Activated naive CD8-positive, alpha-beta T cell treated with anti-CD3 and anti-CD28 coated beads, Interleukin-2, amount 50 U/mL, for 24 hours (primary cell): Measurements from ENCODE around the gene SMG7.

Experiments
- ATAC-seq: fragments of 150-1000 bp; cut with Tn5 transposase; one replicate; pipeline ENCODE4 v1.10.0; 2021
- DNase-seq: peaks from one replicate; pipeline ENCODE4 v3.0.0; 2021
- H3K27ac Mint-ChIP-seq: one replicate; pipeline ENCODE4 v1.8.0; 2021; ENCODE audit warnings: mild to moderate bottlenecking, mixed read lengths
- H3K27me3 Mint-ChIP-seq: one replicate; pipeline ENCODE4 v1.8.0; 2021; ENCODE audit warnings: mixed read lengths
- H3K36me3 Mint-ChIP-seq: one replicate; pipeline ENCODE4 v1.8.0; 2021; ENCODE audit warnings: low read depth, mixed read lengths
- H3K4me1 Mint-ChIP-seq: one replicate; pipeline ENCODE4 v1.8.0; 2021; ENCODE audit warnings: mixed read lengths
- H3K4me3 Mint-ChIP-seq: one replicate; pipeline ENCODE4 v1.8.0; 2021; ENCODE audit warnings: mild to moderate bottlenecking, moderate library complexity, mixed read lengths
- H3K9me3 Mint-ChIP-seq: one replicate; pipeline ENCODE4 v1.8.0; 2021; ENCODE audit warnings: mixed read lengths

The SMG7 gene

DNA sequence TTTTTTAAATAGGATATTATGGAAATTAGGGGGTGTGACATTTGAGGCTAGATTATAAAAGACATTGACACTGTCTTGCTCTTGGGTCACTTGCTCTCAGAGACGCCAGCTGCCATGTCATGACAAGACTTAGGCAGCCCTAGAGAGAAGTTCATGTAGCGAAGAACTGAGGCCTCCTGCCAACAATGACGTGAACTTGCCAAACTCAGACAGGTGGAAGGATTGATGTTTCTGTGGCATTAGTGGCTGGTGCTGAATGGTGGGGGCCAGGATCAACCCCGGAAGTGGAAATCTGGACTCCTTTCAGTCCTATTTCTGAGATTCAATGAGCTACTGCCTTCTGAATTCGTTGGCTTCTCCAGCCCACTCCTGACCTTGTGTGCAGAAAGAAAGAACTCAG is 103.3 kb downstream of the SMG7 start:
- Mint-ChIP-seq H3K27me3 (no peaks in the 10 kb centered on the region), H3K4me3 (no peak overlapping the region), H3K27ac (no peak overlapping the region), H3K36me3 (no peaks in the 10 kb centered on the region), H3K4me1 (peaks cover 11% of the 10 kb centered on the region), H3K9me3 (no peaks in the 10 kb centered on the region)
- ATAC-seq (no peak), DNase-seq (no peak)

DNA sequence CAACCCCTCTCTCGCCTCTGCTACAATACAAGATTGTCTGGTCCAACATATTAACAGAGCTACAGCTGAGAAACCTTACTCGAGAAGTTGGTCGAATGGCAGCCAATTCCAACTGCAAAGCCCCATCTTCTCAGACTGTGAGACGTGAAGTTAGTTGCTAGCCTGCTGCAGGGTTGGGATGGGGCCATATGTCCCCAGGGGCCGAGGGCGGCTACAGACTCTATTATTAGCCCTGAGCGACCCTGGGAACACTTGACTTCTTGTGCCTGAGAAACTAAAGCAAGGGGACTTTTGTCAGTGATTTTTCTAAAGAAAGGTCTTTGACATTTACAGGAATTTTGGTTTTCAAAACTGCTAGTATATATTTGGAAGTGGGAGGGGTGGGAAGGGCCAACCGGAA is 104.2 kb downstream of the SMG7 start:
- no peak for ATAC-seq
- Mint-ChIP-seq H3K9me3 (no peaks in the 10 kb centered on the region), H3K4me1 (peaks cover 11% of the 10 kb centered on the region), H3K27me3 (no peaks in the 10 kb centered on the region), H3K4me3 (no peak overlapping the region), H3K36me3 (no peaks in the 10 kb centered on the region), H3K27ac (no peak overlapping the region)
- DNase-seq = no peak

DNA sequence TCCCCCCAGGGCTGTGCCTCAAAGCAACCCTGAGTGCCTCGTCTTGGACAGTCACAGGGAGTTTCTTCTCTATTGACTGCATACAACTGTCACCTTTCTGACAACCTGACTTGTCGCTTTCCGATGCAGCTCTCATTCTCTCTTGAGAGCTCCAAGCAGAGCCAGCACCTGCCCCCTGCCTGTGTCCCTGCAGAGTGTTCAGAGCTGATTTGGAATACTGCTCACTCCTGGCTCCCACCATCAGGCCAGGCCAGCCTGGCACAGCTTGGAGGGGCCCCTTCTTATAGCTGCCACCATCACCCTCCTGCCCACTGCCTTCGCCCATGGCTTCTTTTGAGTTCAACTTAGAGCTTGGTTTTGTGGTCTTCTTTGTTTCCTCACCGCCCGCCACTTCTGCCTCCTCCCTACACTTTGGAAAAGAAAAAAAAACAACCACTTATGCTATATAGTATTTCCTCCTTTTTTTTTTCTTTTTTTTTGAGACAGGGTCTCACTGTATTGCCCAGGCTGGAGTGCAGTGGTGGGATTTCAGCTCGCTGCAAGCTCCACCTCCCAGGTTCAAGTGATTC is 105.7 kb downstream of the SMG7 start:
- no peaks in the 10 kb centered on the region for H3K36me3 Mint-ChIP-seq
- peaks cover 12% of the 10 kb centered on the region for H3K4me1 Mint-ChIP-seq
- H3K9me3 Mint-ChIP-seq = no peaks in the 10 kb centered on the region
- DNase-seq = no peak
- no peak overlapping the region for H3K4me3 Mint-ChIP-seq
- H3K27ac Mint-ChIP-seq = no peak overlapping the region
- no peak for ATAC-seq
- no peaks in the 10 kb centered on the region for H3K27me3 Mint-ChIP-seq

- Mint-ChIP-seq H3K4me3 (no peak overlapping the region), H3K9me3 (no peaks in the 10 kb centered on the region), H3K27ac (no peak overlapping the region), H3K36me3 (no peaks in the 10 kb centered on the region), H3K4me1 (peaks cover 12% of the 10 kb centered on the region), H3K27me3 (no peaks in the 10 kb centered on the region)
- DNase-seq = no peak
- no peak for ATAC-seq
Measured at GRCh38 chr1:183578856-183579255, 106.6 kb downstream of the SMG7 start.

- no peaks in the 10 kb centered on the region for H3K9me3 Mint-ChIP-seq
- no peaks in the 10 kb centered on the region for H3K36me3 Mint-ChIP-seq
- ATAC-seq (peak; percentile 39), DNase-seq (no peak)
- no peak overlapping the region for H3K27ac Mint-ChIP-seq
- H3K4me1 Mint-ChIP-seq = peaks cover 16% of the 10 kb centered on the region
- H3K27me3 Mint-ChIP-seq = no peaks in the 10 kb centered on the region
- no peak overlapping the region for H3K4me3 Mint-ChIP-seq
Measured at GRCh38 chr1:183580281-183580682, 108.0 kb downstream of the SMG7 start.

DNA sequence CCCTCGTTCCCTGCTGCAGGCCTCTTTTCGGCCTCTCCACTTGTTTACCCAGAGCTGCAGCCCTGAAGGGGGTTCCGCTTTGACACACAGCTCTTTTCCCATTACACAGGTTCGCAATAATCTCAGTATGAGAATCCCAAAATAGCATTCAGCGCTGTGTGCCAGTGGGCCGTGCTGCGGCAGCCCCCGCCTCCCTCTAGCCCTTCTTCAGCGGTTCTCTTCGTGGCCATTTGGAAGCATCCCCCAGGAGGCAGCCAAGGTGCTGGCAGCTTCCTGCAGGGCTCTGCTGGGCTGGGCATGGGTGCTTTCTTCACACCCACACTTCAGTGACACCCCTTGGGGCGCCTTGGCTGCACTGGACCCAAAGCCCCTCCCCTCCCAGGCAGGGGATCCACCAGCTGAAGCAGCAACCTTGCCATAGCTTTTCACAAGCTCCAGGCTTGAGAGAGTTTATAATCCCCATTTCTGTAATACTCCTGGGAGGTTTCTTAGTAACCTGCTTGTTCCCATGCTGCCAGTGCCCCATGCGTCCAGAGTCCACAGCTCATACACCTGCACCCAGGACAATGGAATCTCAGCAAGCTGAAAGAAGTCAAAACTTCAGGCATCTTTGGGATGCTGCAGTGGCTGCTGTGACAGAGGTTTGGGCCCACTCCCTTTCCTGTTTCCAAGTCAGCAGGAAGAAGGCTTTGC is 109.9 kb downstream of the SMG7 start:
- ATAC-seq (no peak), DNase-seq (no peak)
- H3K36me3 Mint-ChIP-seq = no peaks in the 10 kb centered on the region
- H3K4me3 Mint-ChIP-seq = no peak overlapping the region
- H3K27me3 Mint-ChIP-seq = no peaks in the 10 kb centered on the region
- no peak overlapping the region for H3K27ac Mint-ChIP-seq
- no peaks in the 10 kb centered on the region for H3K9me3 Mint-ChIP-seq
- H3K4me1 Mint-ChIP-seq = peaks cover 16% of the 10 kb centered on the region

GRCh38 chr1:183583466-183583865 is 111.2 kb downstream of the SMG7 start:
- H3K36me3 Mint-ChIP-seq = no peaks in the 10 kb centered on the region
- ATAC-seq = no peak
- no peak for DNase-seq
- H3K27ac Mint-ChIP-seq = no peak overlapping the region
- no peaks in the 10 kb centered on the region for H3K9me3 Mint-ChIP-seq
- no peak overlapping the region for H3K4me3 Mint-ChIP-seq
- H3K4me1 Mint-ChIP-seq = peaks cover 13% of the 10 kb centered on the region
- no peaks in the 10 kb centered on the region for H3K27me3 Mint-ChIP-seq

DNA sequence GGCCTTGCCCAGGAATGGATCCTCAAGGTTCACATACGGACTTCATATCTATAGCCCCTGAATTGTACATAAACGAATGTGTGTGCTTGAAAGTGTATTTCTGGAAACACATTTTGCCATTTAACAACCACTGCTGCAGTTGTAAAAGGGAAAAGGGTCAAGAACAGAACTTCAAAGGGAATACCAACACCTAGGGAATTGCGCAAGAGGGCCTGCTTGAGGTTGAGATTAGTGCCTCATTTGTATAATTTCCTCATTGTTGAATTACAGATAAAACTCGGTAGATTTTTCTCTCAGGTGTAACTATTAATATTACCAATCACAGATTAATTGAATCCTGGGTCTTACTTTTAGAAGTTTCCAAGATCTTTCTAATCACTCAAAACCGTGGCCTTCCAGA is 111.8 kb downstream of the SMG7 start:
- no peak for ATAC-seq
- H3K9me3 Mint-ChIP-seq = no peaks in the 10 kb centered on the region
- no peaks in the 10 kb centered on the region for H3K27me3 Mint-ChIP-seq
- H3K4me1 Mint-ChIP-seq = peaks cover 17% of the 10 kb centered on the region
- no peak for DNase-seq
- H3K36me3 Mint-ChIP-seq = no peaks in the 10 kb centered on the region
- no peak overlapping the region for H3K4me3 Mint-ChIP-seq
- no peak overlapping the region for H3K27ac Mint-ChIP-seq

DNA sequence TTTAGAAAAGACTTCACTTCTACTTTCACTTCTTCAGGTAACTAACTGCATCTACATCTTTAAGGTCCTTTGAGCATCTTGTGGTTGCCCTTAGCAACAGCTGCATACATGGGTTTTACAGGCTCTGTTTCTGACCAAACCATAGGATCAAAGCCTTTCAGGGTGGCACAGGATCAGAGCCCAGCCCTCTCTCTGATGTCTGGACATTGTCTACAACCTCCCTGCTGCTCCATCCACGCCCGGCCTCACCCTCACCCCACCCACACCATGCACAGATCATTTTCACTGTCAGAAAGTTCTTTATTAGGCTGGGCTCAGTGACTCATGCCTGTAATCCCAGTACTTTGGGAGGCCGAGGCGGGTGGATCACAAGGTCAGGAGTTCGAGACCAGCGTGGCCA is 112.7 kb downstream of the SMG7 start:
- DNase-seq (no peak), ATAC-seq (no peak)
- Mint-ChIP-seq H3K36me3 (no peaks in the 10 kb centered on the region), H3K4me3 (no peak overlapping the region), H3K27ac (no peak overlapping the region), H3K4me1 (peaks cover 21% of the 10 kb centered on the region), H3K27me3 (no peaks in the 10 kb centered on the region), H3K9me3 (no peaks in the 10 kb centered on the region)

GRCh38 chr1:183586455-183586854 is 114.2 kb downstream of the SMG7 start:
- Mint-ChIP-seq H3K27ac (no peak overlapping the region), H3K27me3 (no peaks in the 10 kb centered on the region), H3K4me1 (peaks cover 28% of the 10 kb centered on the region), H3K36me3 (no peaks in the 10 kb centered on the region), H3K4me3 (no peak overlapping the region), H3K9me3 (no peaks in the 10 kb centered on the region)
- DNase-seq (no peak), ATAC-seq (no peak)

GRCh38 chr1:183586926-183587325 is 114.6 kb downstream of the SMG7 start:
- H3K9me3 Mint-ChIP-seq = no peaks in the 10 kb centered on the region
- ATAC-seq (no peak), DNase-seq (no peak)
- H3K4me1 Mint-ChIP-seq = peaks cover 31% of the 10 kb centered on the region
- no peaks in the 10 kb centered on the region for H3K27me3 Mint-ChIP-seq
- H3K36me3 Mint-ChIP-seq = no peaks in the 10 kb centered on the region
- no peak overlapping the region for H3K27ac Mint-ChIP-seq
- no peak overlapping the region for H3K4me3 Mint-ChIP-seq

GRCh38 chr1:183588827-183589226 is 116.5 kb downstream of the SMG7 start:
- H3K4me3 Mint-ChIP-seq = no peak overlapping the region
- H3K9me3 Mint-ChIP-seq = no peaks in the 10 kb centered on the region
- H3K4me1 Mint-ChIP-seq = peaks cover 47% of the 10 kb centered on the region
- no peak for ATAC-seq
- H3K36me3 Mint-ChIP-seq = no peaks in the 10 kb centered on the region
- no peak overlapping the region for H3K27ac Mint-ChIP-seq
- no peak for DNase-seq
- H3K27me3 Mint-ChIP-seq = no peaks in the 10 kb centered on the region

GRCh38 chr1:183589384-183589783 is 117.1 kb downstream of the SMG7 start:
- ATAC-seq = no peak
- peak overlapping the region; percentile 23 for H3K27ac Mint-ChIP-seq
- H3K4me3 Mint-ChIP-seq = peak overlapping the region; percentile 66
- H3K36me3 Mint-ChIP-seq = no peaks in the 10 kb centered on the region
- no peaks in the 10 kb centered on the region for H3K27me3 Mint-ChIP-seq
- H3K4me1 Mint-ChIP-seq = peaks cover 47% of the 10 kb centered on the region
- H3K9me3 Mint-ChIP-seq = no peaks in the 10 kb centered on the region
- DNase-seq = no peak

GRCh38 chr1:183589874-183590243 is 117.6 kb downstream of the SMG7 start:
- ATAC-seq = no peak
- H3K36me3 Mint-ChIP-seq = no peaks in the 10 kb centered on the region

GRCh38 chr1:183590244-183591191 is 118.2 kb downstream of the SMG7 start, which contains the start of gene NCF2:
NCF2 (minus strand) TSS chr1:183590459; CDS start chr1:183590329, 130 bp downstream.
- Mint-ChIP-seq H3K4me3 (peak within 1 kb of the TSS; percentile 66), H3K36me3 (no peaks in the 10 kb centered on the region), H3K4me1 (peaks cover 44% of the 10 kb centered on the region), H3K27ac (peak within 1 kb of the TSS; percentile 74), H3K27me3 (no peaks in the 10 kb centered on the region), H3K9me3 (no peaks in the 10 kb centered on the region)
- ATAC-seq (peak; percentile 88), DNase-seq (peak; percentile 37)

More at GRCh38 chr1:183589874-183590243, 117.6 kb downstream of the SMG7 start:
- Mint-ChIP-seq H3K27me3 (no peaks in the 10 kb centered on the region), H3K4me1 (peaks cover 47% of the 10 kb centered on the region), H3K9me3 (no peaks in the 10 kb centered on the region), H3K27ac (peak overlapping the region; percentile 74), H3K4me3 (peak overlapping the region; percentile 66)
- DNase-seq = no peak
